Upper lobe of left lung (tissue), 6 donors: ENCODE measurements around the gene RAB11FIP4. TPM values are rescaled to one million over a fixed set of nuclear protein-coding genes. Genes with fewer than 3 reads are reported as not detected.
A peak's percentile ranks its signal among the peaks of the same experiment; 100 is the strongest.

Experiments used
- ATAC-seq, 2 donors: fragments of 200-7000 bp; cut with Tn5 transposase; one replicate each; pipeline ENCODE4 v1.9.1; 2022; ENCODE audit warnings: mild to moderate bottlenecking in 2 of 2, moderate library complexity in 2 of 2; ENCODE audit not compliant: low FRiP score in 2 of 2
- DNase-seq, 2 donors: peaks; one replicate each; pipeline ENCODE4 v3.0.0-alpha.2; 2019 to 2020
- H3K27ac ChIP-seq, 4 donors: fragments of 200-600 bp; sonication (generic); one replicate each; pipeline ENCODE4 v1.5.1; 2016 to 2019
- H3K27me3 ChIP-seq, 4 donors: fragments of 200-600 bp; sonication (generic); one replicate each; pipeline ENCODE4 v1.5.1; 2017 to 2019
- H3K36me3 ChIP-seq, 4 donors: fragments of 200-600 bp; sonication (generic); one replicate each; pipeline ENCODE4 v1.5.1; 2016 to 2019
- H3K4me1 ChIP-seq, 4 donors: fragments of 200-600 bp; sonication (generic); one replicate each; pipeline ENCODE4 v1.5.1; 2018 to 2019
- H3K4me3 ChIP-seq, 4 donors: fragments of 200-600 bp; sonication (generic); one replicate each; pipeline ENCODE4 v1.5.1; 2017 to 2019; ENCODE audit warnings: mild to moderate bottlenecking in 2 of 4, moderate library complexity in 1 of 4
- H3K9me3 ChIP-seq, 4 donors: fragments of 200-600 bp; sonication (generic); one replicate each; pipeline ENCODE4 v1.5.1; 2018 to 2019
- EP300 ChIP-seq, 4 donors: sonication (generic); formaldehyde crosslinking; IDR thresholded peaks; one replicate each; pipeline ENCODE4 v1.5.1; 2017; ENCODE audit warnings: antibody characterized with exemption in 4 of 4, control low read depth in 2 of 4
- POLR2A ChIP-seq, 4 donors: fragments of 450-650 bp; IDR thresholded peaks; one replicate each; pipeline ENCODE4 v1.5.1; 2016 to 2017; ENCODE audit warnings: antibody characterized with exemption in 4 of 4, mild to moderate bottlenecking in 2 of 4
- POLR2AphosphoS5 ChIP-seq, 2 donors: sonication (generic); formaldehyde crosslinking; IDR thresholded peaks; one replicate each; pipeline ENCODE4 v1.5.1; 2017; ENCODE audit warnings: antibody characterized with exemption in 2 of 2
- WGBS, 2 donors: methylation state at CpG; one replicate each; pipeline ENCODE4 v1.1.5; 2017 to 2018; 5-methylcytosine and 5-hydroxymethylcytosine counted together
- total RNA-seq, 6 donors: library from RNA; depleted of rRNA in 4 of 6; stranded (reverse); fragments of >200 nt in 4 of 6; gene quantifications; one replicate each; pipeline versions ENCODE4 v1.1.0 to v1.2.1, GENCODE V29; 2016 to 2021
- TF ChIP-seq, protein P1 (sequence below), 6 experiments: fragments of 450-650 bp in 4 of 6; fragments of 200-600 bp in 2 of 6; sonication (generic) in 2 of 6; IDR thresholded peaks; one replicate each; pipeline ENCODE4 v1.5.1; 2016 to 2019; ENCODE audit warnings: antibody characterized with exemption in 6 of 6
- donor health status: DM: no; HTN: no; CAD: no; lungs with moderate emphysema.
- donor health status: DM: no; HTN: yes; CAD: no; lungs with severe emphysema.

RAB11FIP4 gene
- total RNA-seq, 6 donors from 2014 or later: 15.2 to 36.1 (median 23.3) TPM

DNA sequence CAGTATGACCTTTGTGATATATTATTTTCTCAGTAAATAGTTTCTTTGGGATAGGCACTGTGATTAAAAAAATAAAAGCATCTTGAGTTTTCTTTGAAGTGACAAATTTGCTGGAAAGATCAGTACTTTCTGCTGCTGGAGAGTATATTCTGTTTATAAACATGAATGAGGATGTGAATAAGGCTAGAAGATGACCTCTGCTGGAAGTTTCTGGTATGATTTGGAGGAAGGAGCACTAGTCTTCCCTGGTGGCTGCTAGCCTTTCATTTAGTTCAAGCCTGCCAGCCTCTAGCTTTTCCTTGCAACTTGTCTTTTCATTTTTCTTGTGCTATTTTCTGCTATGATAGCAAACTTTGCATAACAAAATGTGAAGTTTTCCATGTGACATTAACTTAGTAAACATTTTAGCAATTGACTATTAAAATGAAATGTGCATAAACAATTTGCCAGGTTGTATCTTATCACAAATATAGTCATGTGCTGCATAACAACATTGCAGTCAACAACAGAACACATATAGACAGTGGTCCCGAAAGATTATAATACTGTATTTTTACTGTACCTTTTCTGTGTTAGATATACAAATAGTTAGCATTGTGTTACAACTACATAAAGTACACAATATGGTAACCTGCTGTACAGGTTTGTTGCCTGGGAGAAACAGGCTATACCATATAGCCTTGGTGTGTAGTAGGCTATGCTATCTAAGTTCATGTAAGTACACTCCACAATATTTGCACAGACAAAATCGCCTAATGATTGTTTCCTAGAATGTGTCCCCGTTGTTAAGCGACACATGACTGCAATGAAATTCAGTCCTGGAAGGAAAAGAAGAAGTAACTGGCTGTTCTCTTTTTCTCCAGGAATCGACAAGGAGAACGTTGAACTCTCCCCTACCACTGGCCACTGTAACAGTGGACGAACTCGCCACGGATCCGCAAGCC is 18.1 kb upstream of the RAB11FIP4 start:
- no peak for TF ChIP-seq POLR2AphosphoS5 (IDR thresholded peaks at IDR 0.05)
- peak in 1 of 4 donors; percentile 13 for TF ChIP-seq POLR2A (IDR thresholded peaks at IDR 0.05)
- no peak for TF ChIP-seq EP300 (IDR thresholded peaks at IDR 0.05)
- TF ChIP-seq, protein P1, sequence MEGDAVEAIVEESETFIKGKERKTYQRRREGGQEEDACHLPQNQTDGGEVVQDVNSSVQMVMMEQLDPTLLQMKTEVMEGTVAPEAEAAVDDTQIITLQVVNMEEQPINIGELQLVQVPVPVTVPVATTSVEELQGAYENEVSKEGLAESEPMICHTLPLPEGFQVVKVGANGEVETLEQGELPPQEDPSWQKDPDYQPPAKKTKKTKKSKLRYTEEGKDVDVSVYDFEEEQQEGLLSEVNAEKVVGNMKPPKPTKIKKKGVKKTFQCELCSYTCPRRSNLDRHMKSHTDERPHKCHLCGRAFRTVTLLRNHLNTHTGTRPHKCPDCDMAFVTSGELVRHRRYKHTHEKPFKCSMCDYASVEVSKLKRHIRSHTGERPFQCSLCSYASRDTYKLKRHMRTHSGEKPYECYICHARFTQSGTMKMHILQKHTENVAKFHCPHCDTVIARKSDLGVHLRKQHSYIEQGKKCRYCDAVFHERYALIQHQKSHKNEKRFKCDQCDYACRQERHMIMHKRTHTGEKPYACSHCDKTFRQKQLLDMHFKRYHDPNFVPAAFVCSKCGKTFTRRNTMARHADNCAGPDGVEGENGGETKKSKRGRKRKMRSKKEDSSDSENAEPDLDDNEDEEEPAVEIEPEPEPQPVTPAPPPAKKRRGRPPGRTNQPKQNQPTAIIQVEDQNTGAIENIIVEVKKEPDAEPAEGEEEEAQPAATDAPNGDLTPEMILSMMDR (IDR thresholded peaks at IDR 0.05): peak; percentile 38 to 62 (median 50)
- H3K9me3 ChIP-seq: no peaks in the 10 kb centered on the region
- 64 to 68% methylated on average over 10 of the region's 10 CpGs for WGBS, 2 donors
- no peak for DNase-seq
- H3K27me3 ChIP-seq: no peaks in the 10 kb centered on the region
- no peak overlapping the region for H3K4me3 ChIP-seq
- H3K27ac ChIP-seq: peak overlapping the region in 2 of 4 donors; percentile 2 to 26
- peaks cover 6 to 20% (median 11%) of the 10 kb centered on the region in 4 donors for H3K4me1 ChIP-seq
- ATAC-seq: peak in 1 of 2 donors; percentile 91
- H3K36me3 ChIP-seq: peaks cover 0 to 18% (median 0%) of the 10 kb centered on the region in 4 donors

DNA sequence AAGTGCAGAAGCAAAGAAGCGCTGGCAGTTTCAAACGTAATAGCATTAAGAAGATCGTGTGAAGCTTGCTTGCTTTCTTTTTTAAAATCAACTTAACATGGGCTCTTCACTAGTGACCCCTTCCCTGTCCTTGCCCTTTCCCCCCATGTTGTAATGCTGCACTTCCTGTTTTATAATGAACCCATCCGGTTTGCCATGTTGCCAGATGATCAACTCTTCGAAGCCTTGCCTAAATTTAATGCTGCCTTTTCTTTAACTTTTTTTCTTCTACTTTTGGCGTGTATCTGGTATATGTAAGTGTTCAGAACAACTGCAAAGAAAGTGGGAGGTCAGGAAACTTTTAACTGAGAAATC is 17.4 kb upstream of the RAB11FIP4 start:
- Histone ChIP-seq H3K36me3 (peaks cover 0 to 16% (median 0%) of the 10 kb centered on the region in 4 donors), H3K27ac (peak overlapping the region in 2 of 4 donors; percentile 2 to 26), H3K4me1 (peaks cover 6 to 20% (median 11%) of the 10 kb centered on the region in 4 donors), H3K4me3 (no peak overlapping the region), H3K9me3 (no peaks in the 10 kb centered on the region), H3K27me3 (no peaks in the 10 kb centered on the region)
- 54 to 70% methylated on average over 6 of the region's 6 CpGs for WGBS, 2 donors
- TF ChIP-seq, protein P1 (IDR thresholded peaks at IDR 0.05): no peak
- TF ChIP-seq POLR2A (IDR thresholded peaks at IDR 0.05): no peak
- no peak for TF ChIP-seq POLR2AphosphoS5 (IDR thresholded peaks at IDR 0.05)
- no peak for TF ChIP-seq EP300 (IDR thresholded peaks at IDR 0.05)
- ATAC-seq: peak in 1 of 2 donors; percentile 67
- DNase-seq: no peak

DNA sequence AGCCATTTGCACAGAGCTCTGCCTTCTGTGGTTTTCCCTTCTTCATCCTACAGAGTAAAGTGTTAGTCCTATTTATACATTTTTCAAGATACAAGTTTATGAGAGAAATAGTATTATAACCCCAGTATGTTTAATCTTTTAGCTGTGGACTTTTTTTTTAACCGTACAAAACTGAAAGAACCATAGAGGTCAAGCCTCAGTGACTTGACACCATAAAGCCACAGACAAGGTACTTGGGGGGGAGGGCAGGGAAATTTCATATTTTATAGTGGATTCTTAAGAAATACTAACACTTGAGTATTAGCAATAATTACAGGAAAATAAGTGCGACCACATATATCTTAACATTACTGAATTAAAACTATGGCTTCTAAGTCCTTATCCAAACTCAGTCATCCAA is 17.0 kb upstream of the RAB11FIP4 start:
- peaks cover 0 to 16% (median 0%) of the 10 kb centered on the region in 4 donors for H3K36me3 ChIP-seq
- no peaks in the 10 kb centered on the region for H3K27me3 ChIP-seq
- DNase-seq (no peak), ATAC-seq (no peak)
- peaks cover 6 to 20% (median 11%) of the 10 kb centered on the region in 4 donors for H3K4me1 ChIP-seq
- no peak overlapping the region for H3K4me3 ChIP-seq
- 94 to 97% methylated on average over 2 of the region's 2 CpGs for WGBS, 2 donors
- H3K9me3 ChIP-seq: no peaks in the 10 kb centered on the region
- TF ChIP-seq, protein P1 (IDR thresholded peaks at IDR 0.05): no peak
- no peak for TF ChIP-seq POLR2A (IDR thresholded peaks at IDR 0.05)
- no peak for TF ChIP-seq POLR2AphosphoS5 (IDR thresholded peaks at IDR 0.05)
- no peak for TF ChIP-seq EP300 (IDR thresholded peaks at IDR 0.05)
- peak overlapping the region in 1 of 4 donors; percentile 2 for H3K27ac ChIP-seq

DNA sequence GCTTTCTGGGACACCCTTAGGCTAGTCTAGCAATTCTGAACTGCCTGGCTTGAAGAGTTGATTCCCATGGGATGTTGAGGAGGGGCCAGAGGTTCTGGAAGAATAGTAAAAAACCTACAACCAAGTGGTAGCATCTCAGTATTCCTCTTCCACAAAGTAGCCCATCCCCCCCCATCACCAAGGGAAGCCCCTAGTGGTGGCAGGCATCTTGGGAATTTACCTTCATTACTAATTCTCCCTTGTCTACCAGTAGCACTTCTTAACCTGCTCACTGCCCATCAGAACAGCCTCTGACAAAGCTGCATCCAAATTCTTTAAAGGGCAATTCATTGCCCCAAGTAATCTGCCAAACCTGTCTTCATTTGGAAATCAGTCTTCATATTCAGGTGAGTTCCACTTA is 12.8 kb upstream of the RAB11FIP4 start:
- no peak for TF ChIP-seq POLR2AphosphoS5 (IDR thresholded peaks at IDR 0.05)
- TF ChIP-seq, protein P1 (IDR thresholded peaks at IDR 0.05): no peak
- no peak for TF ChIP-seq EP300 (IDR thresholded peaks at IDR 0.05)
- TF ChIP-seq POLR2A (IDR thresholded peaks at IDR 0.05): no peak
- DNase-seq: no peak
- Histone ChIP-seq H3K36me3 (peaks cover 0 to 18% (median 0%) of the 10 kb centered on the region in 4 donors), H3K9me3 (no peaks in the 10 kb centered on the region), H3K4me1 (no peaks in the 10 kb centered on the region), H3K27me3 (no peaks in the 10 kb centered on the region), H3K27ac (no peak overlapping the region), H3K4me3 (no peak overlapping the region)
- ATAC-seq: no peak
